HEK293T (cell line): ENCODE results near the gene GRK7.

Experiments
- L3MBTL2 ChIP-seq: fragments of 450-650 bp; conservative IDR thresholded peaks from 2 replicates; pipeline ENCODE4 v1.6.1; 2016; ENCODE audit warnings: mild to moderate bottlenecking
- SP1 ChIP-seq: fragments of 450-650 bp; IDR thresholded peaks from 2 replicates; pipeline ENCODE4 v1.6.1; 2017
- TARDBP ChIP-seq: fragments of 450-650 bp; IDR thresholded peaks from 2 replicates; pipeline ENCODE4 v1.6.1; 2016
- ZNF384 ChIP-seq: fragments of 450-650 bp; IDR thresholded peaks from 2 replicates; pipeline ENCODE4 v1.6.1; 2016

- no peak for TF ChIP-seq ZNF384
- TF ChIP-seq TARDBP, result no peak
- TF ChIP-seq L3MBTL2, result no peak
- TF ChIP-seq SP1, result no peak
Measured at GRCh38 chr3:141746962-141747361, 16.2 kb upstream of the GRK7 start.
